ENCODE results near the gene PIP5KL1. TPM values are rescaled to one million over a fixed set of nuclear protein-coding genes. Genes with fewer than 3 reads are reported as not detected.

The PIP5KL1 gene
- total RNA-seq, 1 experiment from 2014 or later = 0.17 TPM

DNA sequence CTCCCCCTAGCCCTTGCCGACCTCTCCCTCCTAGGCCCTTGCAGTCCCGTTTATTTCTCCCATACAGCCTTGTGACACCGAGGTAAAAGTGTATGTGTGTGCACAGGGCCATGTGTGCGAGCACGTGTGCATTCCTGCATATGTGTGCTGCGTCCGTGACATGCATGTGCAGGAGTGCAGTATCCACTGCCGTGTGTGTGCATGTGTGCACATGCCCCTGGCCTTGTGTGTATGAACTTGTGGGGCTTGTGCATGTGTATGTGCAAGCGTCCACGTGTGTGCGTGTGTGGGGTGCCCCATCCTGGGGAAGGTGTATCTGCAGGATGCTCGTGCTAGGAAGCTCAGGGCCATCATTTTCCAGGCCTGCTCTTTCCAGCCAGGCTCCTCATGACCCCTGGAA is 59.7 kb downstream of the PIP5KL1 start:
- no TSS peak for BruUV-seq (replicated peaks)
- no peaks in the 10 kb centered on the region for H3K4me1 Mint-ChIP-seq (ENCODE audit: low read depth, unreplicated experiment)

More for the DNA sequence above, 59.7 kb downstream of the PIP5KL1 start:
- no peaks in the 10 kb centered on the region for H3K36me3 Mint-ChIP-seq (ENCODE audit: insufficient read depth, unreplicated experiment)
- H3K27me3 Mint-ChIP-seq (ENCODE audit: unreplicated experiment) = no peaks in the 10 kb centered on the region
- H3K9me3 Mint-ChIP-seq (ENCODE audit: low read depth, unreplicated experiment) = no peaks in the 10 kb centered on the region
- no peak overlapping the region for H3K27ac Mint-ChIP-seq (ENCODE audit: unreplicated experiment)
- CTCF ChIA-PET = interaction anchor here (0.6 kb wide), 1 partner anchor 159 kb away, joined by 3 read pairs; no protein-coding TSS in a partner anchor
- DNase-seq = no peak
- H3K4me3 Mint-ChIP-seq (ENCODE audit: low read depth, unreplicated experiment) = no peak overlapping the region
- TF ChIP-seq, protein P1, sequence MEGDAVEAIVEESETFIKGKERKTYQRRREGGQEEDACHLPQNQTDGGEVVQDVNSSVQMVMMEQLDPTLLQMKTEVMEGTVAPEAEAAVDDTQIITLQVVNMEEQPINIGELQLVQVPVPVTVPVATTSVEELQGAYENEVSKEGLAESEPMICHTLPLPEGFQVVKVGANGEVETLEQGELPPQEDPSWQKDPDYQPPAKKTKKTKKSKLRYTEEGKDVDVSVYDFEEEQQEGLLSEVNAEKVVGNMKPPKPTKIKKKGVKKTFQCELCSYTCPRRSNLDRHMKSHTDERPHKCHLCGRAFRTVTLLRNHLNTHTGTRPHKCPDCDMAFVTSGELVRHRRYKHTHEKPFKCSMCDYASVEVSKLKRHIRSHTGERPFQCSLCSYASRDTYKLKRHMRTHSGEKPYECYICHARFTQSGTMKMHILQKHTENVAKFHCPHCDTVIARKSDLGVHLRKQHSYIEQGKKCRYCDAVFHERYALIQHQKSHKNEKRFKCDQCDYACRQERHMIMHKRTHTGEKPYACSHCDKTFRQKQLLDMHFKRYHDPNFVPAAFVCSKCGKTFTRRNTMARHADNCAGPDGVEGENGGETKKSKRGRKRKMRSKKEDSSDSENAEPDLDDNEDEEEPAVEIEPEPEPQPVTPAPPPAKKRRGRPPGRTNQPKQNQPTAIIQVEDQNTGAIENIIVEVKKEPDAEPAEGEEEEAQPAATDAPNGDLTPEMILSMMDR (IDR thresholded peaks at IDR 0.05; ENCODE audit: unreplicated experiment) = no peak
- intact Hi-C loops (cut with micrococcal nuclease; ENCODE audit: unreplicated experiment) = loop anchor here (5.0 kb wide), 1 partner anchor 134 kb away; the partner anchor contains the start of gene TOR2A

Other genes starting within 250 kb of the PIP5KL1 start
- gene CFAP157, start 223.8 kb downstream of the PIP5KL1 start, total RNA-seq (2022) = 0.87 and 1.0 TPM in 2 replicates
- gene PTRH1, start 215.1 kb downstream of the PIP5KL1 start, total RNA-seq (2022) = 14.3 and 15.1 TPM in 2 replicates
- not detected in 2 replicates for gene TTC16, start 214.7 kb downstream of the PIP5KL1 start, total RNA-seq (2022)
- 7.0 and 7.6 TPM in 2 replicates for gene TOR2A, start 195.5 kb downstream of the PIP5KL1 start, total RNA-seq (2022)
- gene SH2D3C, start 152.1 kb downstream of the PIP5KL1 start, total RNA-seq (2022) = not detected in 2 replicates
- gene CDK9, start 144.7 kb downstream of the PIP5KL1 start, total RNA-seq (2022) = 41.8 and 51.3 TPM in 2 replicates
- 75.2 and 79.9 TPM in 2 replicates for gene FPGS, start 127.9 kb downstream of the PIP5KL1 start, total RNA-seq (2022)
- gene ENG, start 76.1 kb downstream of the PIP5KL1 start, total RNA-seq (2022) = 0.32 TPM in 1 of 2 replicates, not detected in the other
- gene AK1, start 53.1 kb downstream of the PIP5KL1 start, total RNA-seq (2022) = 12.2 and 15.6 TPM in 2 replicates
- 9.1 and 12.1 TPM in 2 replicates for gene ST6GALNAC6, start 31.2 kb downstream of the PIP5KL1 start, total RNA-seq (2022)
- 11.8 and 12.8 TPM in 2 replicates for gene ST6GALNAC4, start 13.7 kb downstream of the PIP5KL1 start, total RNA-seq (2022)
- gene DPM2, start 7.1 kb upstream of the PIP5KL1 start, total RNA-seq (2022) = 31.5 and 39.9 TPM in 2 replicates
- 80.7 and 84.6 TPM in 2 replicates for gene EEIG1, start 50.2 kb upstream of the PIP5KL1 start, total RNA-seq (2022)
- 6.7 and 9.0 TPM in 2 replicates for gene NAIF1, start 136.5 kb upstream of the PIP5KL1 start, total RNA-seq (2022)
- gene SLC25A25, start 137.5 kb upstream of the PIP5KL1 start, total RNA-seq (2022) = 19.5 and 22.1 TPM in 2 replicates
- gene PTGES2, start 197.0 kb upstream of the PIP5KL1 start, total RNA-seq (2022) = 121 and 137 TPM in 2 replicates
- gene LCN2, start 218.7 kb upstream of the PIP5KL1 start, total RNA-seq (2022) = 2,733 and 4,208 TPM in 2 replicates
- gene BBLN, start 229.5 kb upstream of the PIP5KL1 start, total RNA-seq (2022) = 77.6 and 82.3 TPM in 2 replicates